Caki2 (cell line): ENCODE measurements around the gene HMGN2. TPM values are rescaled to one million over a fixed set of nuclear protein-coding genes. Genes with fewer than 3 reads are reported as not detected.

ENCODE experiments used
- DNase-seq: peaks from one replicate; pipeline ENCODE4 v3.0.0-alpha.2; 2015; ENCODE audit warnings: low read depth
- in situ Hi-C: cut with HindIII; loops from 2 replicates; pipeline ENCODE4 v1.10.0; 2016; ENCODE audit warnings: low sequenced_read_pairs, low pct_unique_long_range_greater_than_20kb, mixed read lengths
- total RNA-seq: library from RNA; depleted of rRNA; stranded (reverse); fragments of >200 nt; shearing (Covaris generic); gene quantifications from 2 replicates; pipeline ENCODE4 v1.2.3, GENCODE V29; 2014; ENCODE audit warnings: low replicate concordance; rRNA removed

Gene HMGN2
- total RNA-seq, 1 experiment from 2014 or later = 785 TPM

DNA sequence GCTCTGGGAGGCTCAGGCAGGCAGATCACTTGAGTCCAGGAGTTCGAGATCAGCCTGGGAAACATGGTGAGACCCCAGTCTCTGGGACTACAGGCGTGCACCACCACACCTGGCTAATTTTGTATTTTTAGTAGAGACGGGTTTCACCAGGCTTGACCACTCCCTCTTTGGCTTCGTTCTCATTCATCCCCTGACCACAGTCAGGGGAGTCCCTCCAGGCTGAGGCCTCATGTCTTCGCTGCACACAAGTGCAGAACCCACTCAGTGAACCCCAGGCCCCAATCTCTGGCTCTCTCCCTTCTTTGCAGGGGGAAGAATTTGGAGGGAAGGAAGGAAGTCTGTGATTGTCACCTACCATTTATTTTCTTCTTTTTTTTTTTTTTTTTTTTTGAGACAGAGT is 48.1 kb downstream of the HMGN2 start:
- DNase-seq = no peak
- in situ Hi-C loops = no loop called here

DNA sequence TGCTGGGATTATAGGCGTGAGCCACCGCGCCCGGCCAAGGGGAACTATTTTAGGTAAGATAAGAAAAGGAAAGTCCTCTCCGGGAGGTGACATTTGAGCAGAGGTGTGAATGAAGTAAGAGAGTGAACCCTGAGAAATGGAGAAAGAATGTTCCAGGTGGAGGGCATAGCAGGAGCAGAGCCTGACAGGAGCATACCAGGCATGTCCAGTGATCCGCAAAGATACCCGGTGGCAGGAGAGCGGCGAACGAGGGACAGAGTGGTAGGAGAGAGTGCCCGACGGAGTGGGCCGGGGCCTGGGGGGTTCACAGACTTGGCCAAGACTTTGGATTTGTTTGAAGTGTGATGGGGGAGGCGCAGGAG is 49.4 kb downstream of the HMGN2 start:
- in situ Hi-C loops = no loop called here

DNA sequence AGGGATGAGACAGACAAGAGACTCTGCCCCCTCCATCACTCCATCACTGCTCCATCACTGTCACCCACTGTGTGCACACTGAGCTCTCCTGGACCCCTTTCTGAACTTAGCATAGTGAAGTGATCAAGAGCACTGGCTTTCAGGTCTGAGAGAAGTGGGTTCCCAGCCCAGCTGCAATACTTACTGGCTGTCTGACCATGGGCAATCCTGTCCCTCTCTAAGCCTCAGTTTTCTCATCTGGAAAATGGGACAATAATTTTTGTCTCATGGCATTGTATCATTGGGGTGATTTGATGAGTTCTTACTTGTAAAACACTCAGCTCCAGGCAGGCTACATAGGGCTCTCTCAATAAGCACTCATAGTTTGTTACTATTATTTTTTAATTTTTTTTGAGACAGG is 49.8 kb downstream of the HMGN2 start:
- DNase-seq = no peak
- in situ Hi-C loops = no loop called here

More for the DNA sequence above, 49.4 kb downstream of the HMGN2 start:
- DNase-seq = no peak

DNA sequence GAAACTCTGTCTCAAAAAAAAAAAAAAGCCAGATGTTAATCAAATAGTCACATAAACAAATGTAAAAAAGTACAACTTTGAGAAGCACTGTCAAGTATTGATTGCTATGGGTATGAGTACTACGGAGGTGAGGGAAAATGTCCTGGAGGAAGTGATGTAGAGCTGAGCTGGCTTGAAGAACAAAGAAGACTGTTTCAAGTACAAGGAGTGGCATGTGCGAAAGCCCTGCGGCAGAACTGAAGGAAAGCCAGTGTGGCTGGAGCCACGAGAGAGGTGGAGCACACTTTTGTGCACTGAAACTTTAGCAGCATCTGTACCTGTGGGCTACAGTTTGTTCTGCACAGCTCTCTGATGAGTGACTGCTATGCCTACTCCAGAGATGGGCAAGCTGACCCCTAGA is 51.9 kb downstream of the HMGN2 start:
- in situ Hi-C loops = no loop called here
- DNase-seq = no peak

Other genes with a start within 250 kb of the HMGN2 start
- gene CEP85, start 238.2 kb upstream of the HMGN2 start, total RNA-seq = 16.7 and 20.8 TPM in 2 replicates
- gene SH3BGRL3, start 192.4 kb upstream of the HMGN2 start, total RNA-seq = 7.4 and 12.5 TPM in 2 replicates
- 4.2 and 12.1 TPM in 2 replicates for gene UBXN11, start 165.8 kb upstream of the HMGN2 start, total RNA-seq
- gene CD52, start 154.5 kb upstream of the HMGN2 start, total RNA-seq = not detected in 2 replicates
- 13.2 TPM in 1 of 2 replicates, not detected in the other for gene CRYBG2, start 118.3 kb upstream of the HMGN2 start, total RNA-seq
- not detected in 2 replicates for gene ZNF683, start 99.7 kb upstream of the HMGN2 start, total RNA-seq
- gene LIN28A, start 61.6 kb upstream of the HMGN2 start, total RNA-seq = not detected in 2 replicates
- 37.7 and 47.0 TPM in 2 replicates for gene DHDDS, start 40.1 kb upstream of the HMGN2 start, total RNA-seq
- 37.8 and 68.1 TPM in 2 replicates for gene RPS6KA1, start 57.3 kb downstream of the HMGN2 start, total RNA-seq
- 8.4 and 9.5 TPM in 2 replicates for gene ARID1A, start 223.6 kb downstream of the HMGN2 start, total RNA-seq